Spleen (tissue), 13 donors: ENCODE measurements around the gene ESRRB. TPM values are rescaled to one million over a fixed set of nuclear protein-coding genes. Genes with fewer than 3 reads are reported as not detected.
A peak's percentile ranks its signal among the peaks of the same experiment; 100 is the strongest.

Experiments
- DNase-seq: peaks from one replicate; pipeline ENCODE4 v3.0.0-alpha.2; 2020
- H3K27ac ChIP-seq, 8 donors: fragments of 200-600 bp; sonication (generic) in 7 of 8; 1 replicate in 4 of 8; 2 replicates in 4 of 8; pipeline versions ENCODE4 v1.5.0 to v1.8.0; 2016 to 2021; ENCODE audit warnings: inconsistent platforms in 4 of 8, mild to moderate bottlenecking in 4 of 8, moderate library complexity in 1 of 8
- H3K27me3 ChIP-seq, 7 donors: fragments of 200-600 bp; sonication (generic) in 6 of 7; replicated peaks in 1 of 7; 1 replicate in 4 of 7; 2 replicates in 3 of 7; pipeline versions ENCODE4 v1.5.0 to v1.8.0; 2016 to 2021; ENCODE audit warnings: inconsistent platforms in 3 of 7, mild to moderate bottlenecking in 1 of 7
- H3K36me3 ChIP-seq, 6 donors: fragments of 200-600 bp; sonication (generic) in 5 of 6; 1 replicate in 4 of 6; 2 replicates in 2 of 6; pipeline versions ENCODE4 v1.5.0 to v1.8.0; 2016 to 2021; ENCODE audit warnings: inconsistent platforms in 2 of 6
- H3K4me1 ChIP-seq, 6 donors: fragments of 200-600 bp; sonication (generic) in 5 of 6; 1 replicate in 3 of 6; 2 replicates in 3 of 6; pipeline versions ENCODE4 v1.5.0 to v1.8.0; 2016 to 2021; ENCODE audit warnings: inconsistent platforms in 3 of 6
- H3K4me3 ChIP-seq, 8 donors: fragments of 200-600 bp; sonication (generic) in 7 of 8; 1 replicate in 4 of 8; 2 replicates in 4 of 8; pipeline versions ENCODE4 v1.5.0 to v1.8.0; 2016 to 2021; ENCODE audit warnings: inconsistent platforms in 4 of 8, mild to moderate bottlenecking in 4 of 8, moderate library complexity in 2 of 8
- H3K9me3 ChIP-seq, 8 donors: fragments of 200-600 bp; sonication (generic) in 7 of 8; 1 replicate in 4 of 8; 2 replicates in 4 of 8; pipeline versions ENCODE4 v1.5.0 to v1.8.0; 2016 to 2021; ENCODE audit warnings: inconsistent platforms in 4 of 8
- CTCF ChIP-seq, 11 experiments: fragments of 200-600 bp in 7 of 11; fragments of 450-650 bp in 4 of 11; sonication (generic) in 4 of 11; IDR thresholded peaks in 8 of 11; conservative IDR thresholded peaks in 3 of 11; 1 replicate in 7 of 11; 2 replicates in 4 of 11; pipeline versions ENCODE4 v1.4.0 to v1.8.0; 2016 to 2021; ENCODE audit warnings: antibody characterized with exemption in 11 of 11, inconsistent platforms in 4 of 11, mild to moderate bottlenecking in 1 of 11
- POLR2A ChIP-seq, 3 donors: fragments of 450-650 bp; IDR thresholded peaks; one replicate each; pipeline ENCODE4 v1.5.1; 2017; ENCODE audit warnings: antibody characterized with exemption in 3 of 3, mild to moderate bottlenecking in 1 of 3
- POLR2AphosphoS5 ChIP-seq, 3 donors: sonication (generic); formaldehyde crosslinking; IDR thresholded peaks; one replicate each; pipeline ENCODE4 v1.5.1; 2017; ENCODE audit warnings: antibody characterized with exemption in 3 of 3
- WGBS, 5 donors: extraction: QIAGEN DNeasy Blood & Tissue Kit in 3 of 5; methylation state at CpG; one replicate each; pipeline versions ENCODE4 v1.1.5 to v1.1.7; 2013 to 2018; 5-methylcytosine and 5-hydroxymethylcytosine counted together
- intact Hi-C: fragments of 100-400 bp; cut with DNase I; formaldehyde crosslinking; loops from one replicate; pipeline ENCODE4 v1.15.0; 2023; ENCODE audit warnings: low total_unique reads
- long read RNA-seq, 2 donors: transcript quantifications; one replicate each; lab custom pipeline, GENCODE V29; 2026
- polyA plus RNA-seq, 3 donors: library from polyadenylated mRNA; stranded (reverse); fragments of 200-250 nt; gene quantifications; one replicate each; pipeline ENCODE4 v1.2.1, GENCODE V29; 2013
- total RNA-seq, 7 donors: library from RNA; depleted of rRNA in 3 of 7; stranded (reverse); fragments of >200 nt in 3 of 7; fragmentation: NEBNext Ultra II Directional in 4 of 7; extraction: Animal tissue kit (Norgen Biotek cat#: 25700) in 4 of 7; gene quantifications; one replicate each; pipeline versions ENCODE4 v1.1.0 to v1.2.1, GENCODE V29; 2016 to 2021
- donor health status: healthy with polysubstance abuse.
- donor health status: DM: no; HTN: no; CAD: no; lungs with moderate emphysema.
- donor health status: DM: no; HTN: no; CAD: no.
- donor health status: Bipolar disorder and iron deficiency.
- donor health status: healthy.
- donor health status: DM: no; HTN: no; CAD: no.
- donor health status: DM: yes; HTN: yes; CAD: no.

Gene ESRRB
- total RNA-seq (1 to 10 TPM in 2 of 7 donors, under 1 TPM in 4, not detected in 1; 0.40 to 1.1 (median 0.93) TPM), polyA plus RNA-seq (under 1 TPM; 0.10 to 0.21 (median 0.17) TPM)
- long read RNA-seq, donor 1 = 0 reads
- long read RNA-seq, donor 2 = 0 reads

DNA sequence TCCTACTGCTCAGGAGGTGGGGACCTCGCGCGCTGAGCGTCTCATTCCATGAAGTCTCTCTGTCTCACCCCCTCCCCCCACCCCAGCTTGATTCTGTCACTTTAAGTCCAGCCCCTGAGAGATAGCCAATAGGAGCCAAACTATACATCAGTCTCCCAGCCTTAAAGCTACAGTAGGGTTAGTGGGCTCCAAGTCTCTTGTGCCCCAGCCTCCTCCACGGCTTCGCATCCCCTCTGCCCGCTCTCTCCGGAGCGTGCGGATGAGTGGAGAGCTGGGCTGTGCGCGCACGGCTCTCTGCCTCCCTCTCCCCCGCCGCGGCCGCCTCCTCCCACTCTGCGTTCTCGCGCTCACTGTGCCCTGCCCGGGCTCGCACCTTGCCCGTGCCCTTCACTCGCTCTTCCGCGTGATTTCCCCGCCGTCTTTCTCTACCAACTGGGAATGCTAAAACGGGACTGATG, at the start of gene ESRRB:
Gene ESRRB (plus strand): TSS at position 191 of the 458 bp plus-strand sequence. CDS start 265 bp downstream, at position 456.
- Histone ChIP-seq H3K9me3 (no peaks in the 10 kb centered on the region), H3K4me1 (peaks cover 7 to 20% (median 13%) of the 10 kb centered on the region in 6 donors), H3K27me3 (peaks cover 0 to 98% (median 48%) of the 10 kb centered on the region in 7 donors), H3K4me3 (peak within 1 kb of the TSS in 7 of 8 donors; percentile 4 to 59 (median 22)), H3K36me3 (no peaks in the 10 kb centered on the region), H3K27ac (no peak within 1 kb of the TSS)
- TF ChIP-seq POLR2AphosphoS5 (IDR thresholded peaks at IDR 0.05) = peak in 1 of 3 donors; percentile 33
- no peak for TF ChIP-seq POLR2A (IDR thresholded peaks at IDR 0.05)
- intact Hi-C loops = no loop called here
- no peak for DNase-seq
- 3 to 5% (median 4%) methylated on average over 23 to 29 of the region's 29 CpGs for WGBS, 5 donors

- no peak for DNase-seq
- peaks cover 0 to 77% (median 18%) of the 10 kb centered on the region in 7 donors for H3K27me3 ChIP-seq
- no peak for TF ChIP-seq POLR2A (IDR thresholded peaks at IDR 0.05)
- no peak for TF ChIP-seq CTCF (IDR thresholded peaks at IDR 0.05 in 8 of 11, conservative IDR thresholded peaks at IDR 0.05 in 3 of 11)
- TF ChIP-seq POLR2AphosphoS5 (IDR thresholded peaks at IDR 0.05) = no peak
- H3K4me1 ChIP-seq = peaks cover 0 to 6% (median 0%) of the 10 kb centered on the region in 6 donors
- H3K36me3 ChIP-seq = no peaks in the 10 kb centered on the region
- WGBS, 5 donors = 78 to 81% (median 78%) methylated on average over 8 to 11 of the region's 11 CpGs
- H3K9me3 ChIP-seq = no peaks in the 10 kb centered on the region
- intact Hi-C loops = no loop called here
- H3K4me3 ChIP-seq = no peak overlapping the region
- no peak overlapping the region for H3K27ac ChIP-seq
These were observed 48.8 kb upstream of the ESRRB start for GRCh38 chr14:76326918-76327689.

GRCh38 chr14:76328457-76329137, 47.3 kb upstream of the ESRRB start:
- Histone ChIP-seq H3K27ac (no peak overlapping the region), H3K27me3 (peaks cover 0 to 70% (median 18%) of the 10 kb centered on the region in 7 donors), H3K36me3 (no peaks in the 10 kb centered on the region), H3K4me3 (no peak overlapping the region), H3K9me3 (no peaks in the 10 kb centered on the region), H3K4me1 (peaks cover 0 to 6% (median 0%) of the 10 kb centered on the region in 6 donors)
- WGBS, 5 donors = 58 to 72% (median 67%) methylated on average over 7 to 8 of the region's 8 CpGs
- intact Hi-C loops = no loop called here
- DNase-seq = no peak
- TF ChIP-seq POLR2A (IDR thresholded peaks at IDR 0.05) = no peak
- TF ChIP-seq CTCF (IDR thresholded peaks at IDR 0.05 in 8 of 11, conservative IDR thresholded peaks at IDR 0.05 in 3 of 11) = no peak
- TF ChIP-seq POLR2AphosphoS5 (IDR thresholded peaks at IDR 0.05) = no peak

DNA sequence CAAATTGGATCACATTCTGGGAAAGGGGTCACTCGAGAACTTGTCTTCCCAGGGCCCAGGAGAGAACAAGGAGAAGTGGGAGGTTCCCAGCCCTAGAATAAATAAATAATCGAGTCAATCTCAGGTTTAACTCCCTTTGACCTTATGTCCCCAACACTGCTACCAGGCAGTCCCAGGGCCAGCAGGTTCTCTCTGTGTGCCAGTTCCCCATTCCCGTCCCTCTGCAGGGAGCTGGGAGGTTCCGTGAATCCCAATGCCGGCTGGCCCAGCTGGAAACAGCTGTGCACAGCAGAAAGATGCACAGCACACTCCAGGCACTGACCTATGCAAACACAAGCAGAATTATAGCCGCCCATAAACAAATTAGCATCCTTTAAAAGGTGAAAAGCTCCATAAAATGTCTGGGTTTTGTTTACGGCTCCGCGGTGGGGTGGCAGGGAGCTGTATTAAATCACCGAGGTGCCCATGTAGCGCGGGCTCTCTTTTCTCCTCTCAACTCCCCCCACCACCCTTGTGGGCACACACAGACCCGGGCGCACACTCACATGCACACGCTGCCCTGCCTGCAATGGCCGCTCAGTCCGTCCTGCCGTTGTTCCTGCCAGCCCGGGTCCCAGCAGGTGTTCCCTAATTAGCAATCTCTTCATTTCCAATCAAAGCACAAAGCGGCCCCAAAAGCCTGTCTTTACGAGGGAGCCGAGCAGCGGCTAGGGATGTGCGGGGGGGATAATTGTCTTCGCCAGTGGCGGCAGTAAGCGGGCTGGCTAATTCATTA, 46.6 kb upstream of the ESRRB start:
- H3K36me3 ChIP-seq = no peaks in the 10 kb centered on the region
- H3K4me3 ChIP-seq = no peak overlapping the region
- H3K27ac ChIP-seq = no peak overlapping the region
- H3K9me3 ChIP-seq = no peaks in the 10 kb centered on the region
- intact Hi-C loops = no loop called here
- H3K27me3 ChIP-seq = peaks cover 0 to 66% (median 18%) of the 10 kb centered on the region in 7 donors
- WGBS, 5 donors = 9 to 14% (median 11%) methylated on average over 27 of the region's 27 CpGs
- peaks cover 0 to 6% (median 0%) of the 10 kb centered on the region in 6 donors for H3K4me1 ChIP-seq
- TF ChIP-seq POLR2AphosphoS5 (IDR thresholded peaks at IDR 0.05) = no peak
- TF ChIP-seq POLR2A (IDR thresholded peaks at IDR 0.05) = no peak
- no peak for TF ChIP-seq CTCF (IDR thresholded peaks at IDR 0.05 in 8 of 11, conservative IDR thresholded peaks at IDR 0.05 in 3 of 11)
- DNase-seq = no peak
